Adipose tissue (tissue), 3 donors: Measurements from ENCODE around the gene TNIP2. TPM values are rescaled to one million over a fixed set of nuclear protein-coding genes. Genes with fewer than 3 reads are reported as not detected.

ENCODE experiments used
- H3K27ac ChIP-seq: one replicate; pipeline ENCODE4 v1.5.1; 2013; ENCODE audit warnings: low read depth, low read length
- WGBS, 3 donors: extraction: QIAGEN DNeasy Blood & Tissue Kit; methylation state at CpG; one replicate each; pipeline ENCODE4 v1.1.7; 2013; 5-methylcytosine and 5-hydroxymethylcytosine counted together
- polyA plus RNA-seq, 3 donors: library from polyadenylated mRNA; stranded (reverse); fragments of 200-250 nt; gene quantifications; one replicate each; pipeline ENCODE4 v1.2.3, GENCODE V29; 2013
- donor health status: healthy with polysubstance abuse.
- donor health status: Bipolar disorder and iron deficiency.
- donor health status: healthy.

The TNIP2 gene
- polyA plus RNA-seq, 3 donors: 18.2 to 52.9 (median 52.5) TPM

- 85 to 89% (median 89%) methylated on average over 17 of the region's 17 CpGs for WGBS, 3 donors
These were observed 39.3 kb upstream of the TNIP2 start for GRCh38 chr4:2795300-2795892.

GRCh38 chr4:2794486-2795299 lies 38.6 kb upstream of the TNIP2 start:
- peak overlapping the region; percentile 29 for H3K27ac ChIP-seq
- 35 to 51% (median 43%) methylated on average over 11 of the region's 11 CpGs for WGBS, 3 donors

More at GRCh38 chr4:2795300-2795892, 39.3 kb upstream of the TNIP2 start:
- H3K27ac ChIP-seq: peak overlapping the region; percentile 29

GRCh38 chr4:2793586-2794485 lies 37.7 kb upstream of the TNIP2 start:
- WGBS, 3 donors: 10 to 16% (median 12%) methylated on average over 31 to 34 of the region's 34 CpGs

GRCh38 chr4:2792711-2793585 lies 36.8 kb upstream of the TNIP2 start, which contains the start of gene SH3BP2:
TSS of gene SH3BP2 (plus strand) at chr4:2793085. CDS start at chr4:2820618, 27,533 bp downstream.
- WGBS, 3 donors: 6 to 13% (median 8%) methylated on average over 64 to 104 of the region's 104 CpGs
- peak within 1 kb of the TSS; percentile 2 for H3K27ac ChIP-seq

More at GRCh38 chr4:2793586-2794485, 37.7 kb upstream of the TNIP2 start:
- peak overlapping the region; percentile 2 for H3K27ac ChIP-seq

GRCh38 chr4:2792396-2792710 lies 36.2 kb upstream of the TNIP2 start:
- no peak overlapping the region for H3K27ac ChIP-seq
- WGBS, 3 donors: 68 to 78% (median 76%) methylated on average over 8 of the region's 8 CpGs

GRCh38 chr4:2791518-2792395 lies 35.6 kb upstream of the TNIP2 start:
- 89 to 93% (median 91%) methylated on average over 10 of the region's 10 CpGs for WGBS, 3 donors
- no peak overlapping the region for H3K27ac ChIP-seq

- no peak overlapping the region for H3K27ac ChIP-seq
- WGBS, 3 donors: 74 to 77% (median 74%) methylated on average over 19 of the region's 19 CpGs
These were observed 34.7 kb upstream of the TNIP2 start for GRCh38 chr4:2790583-2791517.

- 86 to 98% (median 89%) methylated on average over 20 to 24 of the region's 24 CpGs for WGBS, 3 donors
- H3K27ac ChIP-seq: no peak overlapping the region
These were observed 33.9 kb upstream of the TNIP2 start for GRCh38 chr4:2789793-2790582.

- WGBS, 3 donors: 95 to 99% (median 96%) methylated on average over 5 of the region's 5 CpGs
These were observed 33.2 kb upstream of the TNIP2 start for GRCh38 chr4:2789351-2789750.

GRCh38 chr4:2788532-2789103 lies 32.5 kb upstream of the TNIP2 start:
- no peak overlapping the region for H3K27ac ChIP-seq
- 52 to 85% (median 82%) methylated on average over 4 of the region's 4 CpGs for WGBS, 3 donors

More at GRCh38 chr4:2789351-2789750, 33.2 kb upstream of the TNIP2 start:
- H3K27ac ChIP-seq: no peak overlapping the region

GRCh38 chr4:2788101-2788500 lies 32.0 kb upstream of the TNIP2 start:
- 83 to 86% (median 83%) methylated on average over 4 to 7 of the region's 7 CpGs for WGBS, 3 donors
- no peak overlapping the region for H3K27ac ChIP-seq

- 52 to 65% (median 57%) methylated on average over 17 to 18 of the region's 18 CpGs for WGBS, 3 donors
- no peak overlapping the region for H3K27ac ChIP-seq
These were observed 31.3 kb upstream of the TNIP2 start for GRCh38 chr4:2787230-2788100.

- no peak overlapping the region for H3K27ac ChIP-seq
- WGBS, 3 donors: 76 to 89% (median 83%) methylated on average over 7 to 9 of the region's 9 CpGs
These were observed 30.7 kb upstream of the TNIP2 start for GRCh38 chr4:2786794-2787229.

- WGBS, 3 donors: 88 to 95% (median 90%) methylated on average over 7 of the region's 7 CpGs
These were observed 30.1 kb upstream of the TNIP2 start for GRCh38 chr4:2786152-2786671.

More at GRCh38 chr4:2786152-2786671, 30.1 kb upstream of the TNIP2 start:
- H3K27ac ChIP-seq: no peak overlapping the region
